Middle frontal gyrus (tissue), 1 donor: ENCODE measurements around the gene CROCC2.

Experiments
- DNase-seq: peaks from one replicate; pipeline ENCODE4 v3.0.0-alpha.2; 2015; ENCODE audit warnings: low spot score; ENCODE audit errors: extremely low spot score

CROCC2 gene

GRCh38 chr2:240875228-240876034, 30.7 kb upstream of the CROCC2 start:
- DNase-seq = no peak

- no peak for DNase-seq
Observed at GRCh38 chr2:240876035-240876474, 30.1 kb upstream of the CROCC2 start.

- no peak for DNase-seq
Observed at GRCh38 chr2:240876475-240877251, 29.5 kb upstream of the CROCC2 start.

DNA sequence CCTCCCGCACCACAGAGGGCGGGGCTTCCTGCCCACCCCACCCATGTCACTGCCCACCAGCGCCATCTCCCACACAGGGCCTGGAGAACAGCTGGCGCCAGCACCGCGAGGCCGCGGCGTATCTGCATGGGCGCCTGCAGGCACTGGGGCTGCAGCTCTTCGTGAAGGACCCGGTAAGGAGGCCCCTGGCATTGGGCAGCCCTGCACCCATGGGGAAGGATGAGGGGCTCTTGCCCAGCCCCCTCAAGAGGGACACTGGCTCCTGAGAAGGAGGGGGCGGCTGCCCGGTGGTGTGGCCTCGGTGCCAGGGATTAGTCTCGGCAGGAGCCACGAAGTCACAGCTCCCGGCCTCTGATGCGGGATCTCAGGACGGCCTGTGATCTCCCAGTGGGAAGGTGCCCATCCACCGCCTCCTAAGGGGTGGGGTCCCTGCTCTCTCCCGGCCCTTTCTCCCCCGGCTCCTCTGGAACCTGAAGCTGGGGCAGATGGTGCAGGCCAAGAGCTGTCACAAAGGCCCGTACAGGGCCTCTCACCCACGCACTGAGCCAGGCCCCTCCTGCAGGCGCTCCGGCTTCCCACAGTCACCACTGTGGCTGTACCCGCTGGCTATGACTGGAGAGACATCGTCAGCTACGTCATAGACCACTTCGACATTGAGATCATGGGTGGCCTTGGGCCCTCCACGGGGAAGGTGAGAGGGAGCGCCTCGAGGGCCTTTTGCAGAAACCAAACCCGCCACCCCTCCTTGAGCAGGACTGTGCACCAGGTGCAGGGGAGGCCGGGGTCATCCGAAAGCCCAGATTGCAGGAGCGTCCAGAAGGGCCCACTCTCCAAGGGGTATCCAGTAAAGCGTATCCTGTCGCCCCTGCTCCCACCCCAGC, 28.4 kb upstream of the CROCC2 start:
- no peak for DNase-seq

DNA sequence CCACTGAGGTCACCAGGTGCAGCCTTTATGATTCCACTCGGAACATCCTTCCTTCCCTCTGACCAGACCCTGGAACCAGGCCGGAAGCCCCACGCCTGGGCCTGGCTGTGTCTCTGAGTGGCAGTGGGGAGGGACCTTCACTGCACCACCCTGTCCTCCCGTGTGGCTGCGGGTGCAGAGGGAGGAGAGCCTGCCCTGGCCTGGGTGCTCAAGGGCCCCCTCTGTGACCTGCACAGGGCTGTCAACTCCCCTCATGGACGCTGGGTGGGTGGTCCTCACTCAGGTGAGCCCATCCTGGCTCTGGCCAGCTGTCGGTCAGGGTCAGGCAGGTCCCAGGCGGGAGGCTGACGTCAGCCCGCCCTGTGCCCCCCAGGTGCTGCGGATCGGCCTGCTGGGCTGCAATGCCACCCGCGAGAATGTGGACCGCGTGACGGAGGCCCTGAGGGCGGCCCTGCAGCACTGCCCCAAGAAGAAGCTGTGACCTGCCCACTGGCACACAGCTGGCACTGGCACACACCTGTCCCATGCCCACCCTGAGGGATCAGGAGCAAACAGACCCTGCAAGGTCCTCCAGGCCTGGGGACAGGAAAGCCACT, 27.7 kb upstream of the CROCC2 start:
- no peak for DNase-seq

GRCh38 chr2:240879105-240879504, 27.0 kb upstream of the CROCC2 start:
- no peak for DNase-seq

DNA sequence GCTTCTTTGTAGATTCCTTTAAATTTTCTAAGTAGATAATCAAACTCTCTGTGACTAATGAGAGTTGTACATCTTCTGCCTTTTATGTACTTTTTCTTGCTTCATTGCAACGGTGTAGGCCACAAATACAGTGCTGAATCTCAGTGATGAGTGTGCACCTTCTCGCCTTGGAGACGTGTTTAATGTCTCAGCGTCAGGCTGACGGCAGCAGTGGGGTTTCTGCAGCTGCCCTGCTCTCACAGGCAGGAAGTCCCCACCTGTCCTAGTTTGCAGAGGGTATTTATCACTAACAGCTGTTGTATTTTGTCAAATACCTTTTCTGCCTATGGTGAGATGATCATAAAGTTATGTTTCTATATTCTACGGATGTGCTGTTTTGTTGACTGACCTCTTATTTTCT, 24.2 kb upstream of the CROCC2 start:
- no peak for DNase-seq

- no peak for DNase-seq
Observed at GRCh38 chr2:240884221-240884620, 21.9 kb upstream of the CROCC2 start.

- DNase-seq = no peak
Observed at GRCh38 chr2:240884745-240885144, 21.4 kb upstream of the CROCC2 start.

DNA sequence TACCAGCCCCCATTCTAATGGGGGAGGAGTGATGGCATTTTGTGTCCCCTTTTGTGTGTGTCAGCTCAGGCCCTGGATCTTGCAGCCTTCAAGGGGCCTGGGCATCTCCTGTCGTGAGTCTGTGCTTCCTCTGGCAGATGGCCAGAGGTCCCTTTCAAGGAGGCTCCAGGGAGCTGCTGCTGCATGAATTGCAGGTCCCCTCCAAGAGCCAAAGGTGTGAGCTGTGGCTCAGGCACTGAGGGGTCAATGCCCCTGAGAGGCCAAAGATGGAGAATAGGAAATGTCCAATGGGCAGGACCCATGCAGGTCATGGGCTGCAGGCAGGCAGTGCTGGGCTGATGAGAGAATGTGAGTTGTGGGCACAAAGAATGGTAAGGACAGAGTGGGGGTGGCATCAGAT, 20.6 kb upstream of the CROCC2 start:
- no peak for DNase-seq

DNA sequence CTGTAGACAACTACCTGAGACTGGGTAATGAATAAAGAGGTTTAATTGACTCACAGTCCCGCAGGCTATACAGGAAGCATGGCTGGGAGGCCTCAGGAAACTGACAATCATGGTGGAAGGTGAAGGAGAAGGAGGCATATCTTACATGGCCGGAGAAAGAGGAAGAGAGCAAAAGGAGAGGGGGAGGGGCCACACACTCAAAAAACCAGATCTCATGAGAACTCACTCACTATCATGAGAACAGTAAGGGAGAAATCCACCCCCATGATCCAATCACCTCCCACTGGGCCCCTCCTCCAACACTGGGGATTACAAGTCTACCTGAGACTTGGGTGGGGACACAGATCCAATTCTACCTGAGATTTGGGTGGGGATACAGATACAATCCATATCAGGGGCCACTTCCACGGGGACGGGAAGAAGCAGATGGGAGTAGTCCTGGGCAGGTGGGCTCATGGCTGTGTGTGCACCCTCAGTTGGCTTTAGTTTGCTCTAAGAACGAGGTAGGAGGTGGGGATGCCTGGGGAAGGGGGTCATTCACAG, 20.0 kb upstream of the CROCC2 start:
- no peak for DNase-seq

DNA sequence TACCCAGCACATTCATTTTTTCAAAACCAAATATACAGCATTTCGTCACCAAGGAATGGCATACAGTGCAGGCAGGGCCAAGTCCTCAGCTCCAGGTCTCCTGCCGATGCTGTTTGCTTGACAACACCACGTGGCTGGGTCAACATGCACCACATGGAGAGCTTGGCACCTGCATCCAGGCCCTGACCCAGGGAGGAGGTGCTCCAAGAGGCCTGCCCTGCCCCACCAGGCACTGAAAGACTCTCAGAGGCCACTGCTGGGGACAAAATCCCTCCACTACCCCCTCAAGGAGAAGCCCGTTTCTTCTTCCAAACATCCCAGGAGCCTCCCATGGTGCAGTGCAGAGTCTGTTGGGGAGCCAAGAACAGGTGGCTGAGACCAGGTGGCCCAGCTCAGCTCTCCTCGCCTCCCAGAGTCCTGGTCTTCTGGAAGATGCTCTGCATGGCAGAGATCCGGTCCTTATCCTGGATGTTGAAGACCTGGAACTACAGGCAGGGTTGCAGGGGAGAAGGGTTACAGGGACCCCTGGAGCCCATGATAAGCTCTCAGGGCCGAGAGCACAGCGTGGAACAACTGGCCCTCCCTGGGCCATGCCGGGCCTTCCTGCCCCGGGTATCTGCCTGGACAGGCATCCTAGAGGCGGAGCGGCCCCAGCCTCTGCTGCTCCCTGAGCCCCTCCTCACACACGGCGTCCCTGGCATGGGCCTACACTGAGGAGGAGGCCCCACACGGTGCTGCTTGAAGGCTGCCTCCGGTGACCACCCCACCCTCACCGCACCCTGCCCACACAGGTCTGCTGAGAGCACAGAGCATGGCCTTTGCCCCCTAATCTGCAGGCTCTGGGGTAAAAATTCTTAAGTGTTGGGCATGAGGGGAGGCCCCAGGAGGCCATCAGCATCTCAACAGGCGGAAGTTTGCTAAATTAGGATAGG, 19.2 kb upstream of the CROCC2 start:
- no peak for DNase-seq

- DNase-seq = no peak
Observed at GRCh38 chr2:240887631-240888030, 18.5 kb upstream of the CROCC2 start.

GRCh38 chr2:240888130-240888889, 17.8 kb upstream of the CROCC2 start:
- no peak for DNase-seq

DNA sequence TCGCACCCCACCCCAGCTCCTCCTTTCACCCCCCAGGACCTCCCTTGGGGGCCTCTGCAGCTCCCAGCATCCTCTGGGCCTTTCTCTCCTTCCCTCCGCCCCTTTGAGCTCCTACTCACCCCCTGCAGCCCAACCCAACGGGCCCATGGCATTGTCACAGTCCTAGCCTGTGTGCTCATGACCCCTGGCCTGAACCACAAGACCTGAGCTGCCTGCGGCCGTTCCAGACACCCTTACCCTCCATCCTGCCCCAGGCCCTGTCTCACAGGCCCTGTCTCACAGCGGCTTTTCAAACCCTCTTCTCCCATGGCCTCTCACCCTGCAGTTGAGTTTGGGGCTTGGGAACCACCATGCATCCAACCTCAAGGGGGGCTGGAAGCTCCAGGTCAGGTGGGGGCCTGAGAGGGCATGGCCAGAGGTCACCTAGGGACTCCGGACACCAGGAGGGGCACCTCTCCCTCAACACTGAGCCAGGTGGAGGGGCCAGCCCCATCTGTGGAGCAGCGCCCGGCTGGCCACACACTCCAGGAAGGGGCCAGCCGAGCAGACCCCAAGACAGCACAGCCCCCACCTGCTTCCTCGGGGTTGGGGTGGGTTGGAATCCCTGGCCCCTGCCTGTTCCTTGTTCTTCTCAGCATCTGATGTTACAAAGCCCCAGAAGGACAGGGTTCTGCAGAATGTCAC, 17.1 kb upstream of the CROCC2 start:
- no peak for DNase-seq

GRCh38 chr2:240889601-240890560, 16.3 kb upstream of the CROCC2 start:
- no peak for DNase-seq

DNA sequence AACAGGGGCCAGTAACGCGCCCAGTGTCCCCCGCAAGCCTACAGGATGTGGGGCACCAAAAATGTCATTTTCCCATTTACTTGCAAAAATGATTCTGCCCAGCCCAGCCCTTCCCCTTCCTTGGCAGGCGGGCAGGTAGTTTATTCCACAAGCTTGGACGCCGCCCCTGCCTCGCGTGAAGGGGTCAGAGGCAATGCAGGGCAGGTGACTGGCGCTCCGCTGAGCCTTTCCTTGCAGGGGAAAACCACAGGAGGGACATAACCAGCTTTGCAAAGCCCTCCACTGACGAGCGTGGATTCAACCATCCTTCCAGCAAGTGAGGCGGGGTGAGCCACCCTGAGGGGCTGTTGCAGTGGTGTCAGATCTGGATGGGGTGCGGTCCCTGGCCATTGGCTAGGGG, 15.4 kb upstream of the CROCC2 start:
- DNase-seq = no peak
